BJ (cell line): Measurements from ENCODE around the gene MYO9B. TPM values are rescaled to one million over a fixed set of nuclear protein-coding genes. Genes with fewer than 3 reads are reported as not detected.
"Not testable (repeated sequence)": the region's sequence is repeated elsewhere in the genome, so short reads cannot be mapped to it uniquely, and the experiment has no call there.

Source experiments
- CTCF ChIA-PET: fragments of 350-600 bp; formaldehyde crosslinking; extraction: SDS; loops from one replicate; lab custom pipeline; 2021; ENCODE audit warnings: antibody characterized with exemption, inconsistent platforms; lab: Yijun Ruan, JAX
- POLR2A ChIA-PET: fragments of 300-600 bp; sonication (Branson Sonifier 250); formaldehyde crosslinking; extraction: SDS; loops from one replicate; lab custom pipeline; 2021; ENCODE audit warnings: antibody characterized with exemption; lab: Charles Lee
- DNase-seq: peaks from one replicate; pipeline ENCODE4 v3.0.0-alpha.2; 2011; ENCODE audit warnings: low read depth
- H3K27me3 ChIP-seq: 2 replicates; pipeline ENCODE4 v1.6.0; 2011; ENCODE audit warnings: low read length; ENCODE audit not compliant: control insufficient read depth, insufficient read depth
- H3K36me3 ChIP-seq: 2 replicates; pipeline ENCODE4 v1.5.1; 2011; ENCODE audit warnings: low read length; ENCODE audit not compliant: control insufficient read depth, insufficient read depth
- H3K4me3 ChIP-seq: 2 replicates; pipeline ENCODE4 v1.5.1; 2011; ENCODE audit warnings: low read depth, mild to moderate bottlenecking, control low read depth, low read length
- CTCF ChIP-seq: IDR thresholded peaks from 2 replicates; pipeline ENCODE4 v1.5.1; 2011; ENCODE audit warnings: low read depth, mild to moderate bottlenecking, control low read depth, inconsistent platforms, low read length, moderate library complexity; ENCODE audit not compliant: insufficient read depth
- polyA plus RNA-seq: library from polyadenylated mRNA; depleted of rRNA; stranded (reverse); fragments of >200 nt; gene quantifications from 2 replicates; pipeline ENCODE4 v1.2.3, GENCODE V29; 2011

Gene MYO9B
- polyA plus RNA-seq, 1 experiment, result 40.8 TPM

GRCh38 chr19:17088552-17088951, 13.0 kb downstream of the MYO9B start:
- DNase-seq, result no peak

GRCh38 chr19:17090583-17090982, 15.0 kb downstream of the MYO9B start:
- ChIA-PET CTCF (interaction anchor here (1.0 to 1.6 kb wide), 4 partner anchors 11 to 15 kb away, joined by 3 to 5 read pairs (median 4); no protein-coding TSS in a partner anchor), POLR2A (no interaction called here)
- peaks cover 2% of the 10 kb centered on the region; the same call in 1 of the 2 replicates for H3K36me3 ChIP-seq
- H3K4me3 ChIP-seq, result no peak overlapping the region
- H3K27me3 ChIP-seq, result no peaks in the 10 kb centered on the region
- no peak for TF ChIP-seq CTCF
- DNase-seq, result no peak

More at GRCh38 chr19:17088552-17088951, 13.0 kb downstream of the MYO9B start:
- no peak overlapping the region for H3K4me3 ChIP-seq
- ChIA-PET POLR2A (no interaction called here), CTCF (interaction anchor here (0.6 kb wide), 1 partner anchor 429 kb away, joined by 3 read pairs; no protein-coding TSS in a partner anchor)
- no peaks in the 10 kb centered on the region for H3K27me3 ChIP-seq
- TF ChIP-seq CTCF, result no peak
- H3K36me3 ChIP-seq, result peaks cover 2% of the 10 kb centered on the region; the same call in 1 of the 2 replicates

GRCh38 chr19:17091758-17092333, 16.3 kb downstream of the MYO9B start:
- POLR2A ChIA-PET, result no interaction called here
- no peaks in the 10 kb centered on the region for H3K27me3 ChIP-seq
- H3K36me3 ChIP-seq, result no peaks in the 10 kb centered on the region
- TF ChIP-seq CTCF, result no peak
- no peak for DNase-seq
- no peak overlapping the region for H3K4me3 ChIP-seq
- CTCF ChIA-PET, result interaction anchor here (0.6 to 1.6 kb wide), 4 partner anchors 9 to 1803 kb away, joined by 3 to 5 read pairs (median 4); no protein-coding TSS in a partner anchor

- POLR2A ChIA-PET, result no interaction called here
Observed at GRCh38 chr19:17092696-17093095, 17.1 kb downstream of the MYO9B start.

GRCh38 chr19:17094694-17095093, 19.1 kb downstream of the MYO9B start:
- DNase-seq, H3K36me3 ChIP-seq, H3K4me3 ChIP-seq, POLR2A ChIA-PET, H3K27me3 ChIP-seq: not testable (repeated sequence)
- CTCF ChIA-PET, result interaction anchor here (0.7 kb wide), 1 partner anchor 166 kb away, joined by 3 read pairs; no protein-coding TSS in a partner anchor

More at GRCh38 chr19:17092696-17093095, 17.1 kb downstream of the MYO9B start:
- DNase-seq, result no peak
- Histone ChIP-seq H3K4me3 (no peak overlapping the region), H3K27me3 (no peaks in the 10 kb centered on the region), H3K36me3 (no peaks in the 10 kb centered on the region)
- no peak for TF ChIP-seq CTCF
- CTCF ChIA-PET, result no interaction called here
